ENCODE measurements around the gene POU2F1. TPM values are rescaled to one million over a fixed set of nuclear protein-coding genes. Genes with fewer than 3 reads are reported as not detected.

Gene POU2F1
- total RNA-seq, 1 experiment from 2014 or later: 43.2 TPM

DNA sequence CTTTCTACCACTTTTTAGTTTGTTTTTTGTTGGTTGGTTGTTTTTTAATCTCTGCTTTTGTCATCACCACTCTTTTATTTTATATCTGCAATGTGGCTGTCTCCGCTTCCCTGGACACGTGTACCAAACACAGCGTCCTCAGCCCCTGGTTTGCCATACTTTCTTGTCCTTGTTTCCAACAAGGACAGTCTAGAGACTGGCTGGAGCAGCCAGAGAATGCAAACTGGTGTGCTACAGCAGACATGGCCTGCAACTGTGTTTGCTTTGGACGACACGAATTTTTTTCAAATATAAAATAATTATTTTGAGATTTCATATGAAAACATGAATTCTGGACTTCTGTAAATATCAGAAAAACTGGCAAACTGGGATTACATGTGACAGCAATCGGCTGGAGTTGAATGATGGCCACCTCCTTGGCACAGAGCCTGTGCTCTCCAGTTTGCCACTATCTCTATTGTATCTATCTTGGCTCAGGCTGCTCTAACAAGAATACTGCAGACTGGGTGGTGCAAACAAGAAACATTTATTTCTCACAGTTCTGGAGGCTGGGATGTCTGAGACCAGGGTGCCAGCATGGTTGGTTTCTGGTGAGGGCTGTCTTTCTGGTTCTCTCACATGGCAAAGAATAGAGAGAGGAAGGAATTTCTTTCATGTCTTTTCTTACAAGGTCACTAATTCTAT is 34.6 kb upstream of the POU2F1 start:
- no peak for DNase-seq
- Histone ChIP-seq H3K4me1 (ENCODE audit: low read length) (no peaks in the 10 kb centered on the region), H3K27ac (ENCODE audit: low read length) (no peak overlapping the region), H3K9ac (ENCODE audit: low read length) (no peak overlapping the region), H4K20me1 (ENCODE audit: insufficient read depth, low read depth, low read length) (no peaks in the 10 kb centered on the region), H3K9me2 (replicated peaks; ENCODE audit: insufficient read depth, low read length) (no peaks in the 10 kb centered on the region), H3K4me2 (ENCODE audit: low read depth, low read length, poor library complexity, severe bottlenecking) (no peak overlapping the region), H3K27me3 (ENCODE audit: low read length) (no peaks in the 10 kb centered on the region), H3K36me3 (ENCODE audit: insufficient read depth, low read length) (no peaks in the 10 kb centered on the region), H3K4me3 (ENCODE audit: low read length) (no peak overlapping the region), H3K79me2 (ENCODE audit: low read length) (no peaks in the 10 kb centered on the region), H2AFZ (ENCODE audit: low read length) (no peak overlapping the region), H3K9me3 (ENCODE audit: low read length) (no peaks in the 10 kb centered on the region)

DNA sequence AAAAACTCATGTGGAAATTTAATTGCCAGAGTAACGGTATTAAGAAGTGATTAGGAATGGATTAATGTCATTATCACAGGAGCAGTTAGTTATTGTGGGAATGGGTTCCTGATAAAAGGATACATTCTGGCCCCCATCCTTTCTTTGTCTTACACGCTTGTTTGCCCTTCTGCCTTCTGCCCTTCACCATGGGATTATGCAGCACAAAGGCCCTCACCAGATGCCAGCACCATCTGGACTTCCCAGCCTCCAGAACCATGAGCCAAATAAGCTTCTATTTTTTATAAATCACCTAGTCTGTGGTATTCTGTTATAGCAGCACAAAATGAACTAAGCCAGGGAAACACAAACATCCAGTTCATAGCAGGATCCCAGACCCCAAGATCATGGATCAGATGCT is 33.9 kb upstream of the POU2F1 start:
- DNase-seq: no peak
- Histone ChIP-seq H3K9ac (ENCODE audit: low read length) (no peak overlapping the region), H3K9me3 (ENCODE audit: low read length) (no peaks in the 10 kb centered on the region), H3K27ac (ENCODE audit: low read length) (no peak overlapping the region), H3K4me3 (ENCODE audit: low read length) (no peak overlapping the region), H3K4me1 (ENCODE audit: low read length) (no peaks in the 10 kb centered on the region), H3K9me2 (replicated peaks; ENCODE audit: insufficient read depth, low read length) (no peaks in the 10 kb centered on the region), H4K20me1 (ENCODE audit: insufficient read depth, low read depth, low read length) (no peaks in the 10 kb centered on the region), H2AFZ (ENCODE audit: low read length) (no peak overlapping the region), H3K4me2 (ENCODE audit: low read depth, low read length, poor library complexity, severe bottlenecking) (no peak overlapping the region), H3K36me3 (ENCODE audit: insufficient read depth, low read length) (no peaks in the 10 kb centered on the region), H3K27me3 (ENCODE audit: low read length) (no peaks in the 10 kb centered on the region), H3K79me2 (ENCODE audit: low read length) (no peaks in the 10 kb centered on the region)

DNA sequence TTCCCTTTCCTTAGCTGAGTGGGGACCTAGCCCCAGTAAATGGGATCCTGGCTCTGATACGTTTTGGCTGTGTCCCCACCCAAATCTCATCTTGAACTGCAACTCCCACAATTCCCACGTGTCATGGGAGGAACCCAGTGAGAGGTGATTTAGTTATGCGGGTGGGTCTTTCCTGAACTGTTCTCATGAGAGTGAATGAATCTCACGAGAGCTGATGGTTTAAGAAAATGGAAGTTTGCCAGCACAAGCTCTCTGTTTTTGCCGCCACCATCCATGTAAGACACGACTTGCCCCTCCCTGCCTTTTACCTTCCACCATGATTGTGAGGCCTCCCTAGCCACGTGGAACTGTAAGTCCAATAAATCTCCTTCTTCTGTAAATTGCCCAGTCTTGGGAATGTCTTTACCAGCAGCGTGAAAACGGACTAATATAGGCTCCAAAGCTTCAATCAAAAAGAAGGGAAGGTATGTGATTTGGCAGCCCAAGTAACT is 29.9 kb upstream of the POU2F1 start:
- H3K4me1 ChIP-seq (ENCODE audit: low read length): no peaks in the 10 kb centered on the region
- no peaks in the 10 kb centered on the region for H3K36me3 ChIP-seq (ENCODE audit: insufficient read depth, low read length)
- no peak for DNase-seq
- H2AFZ ChIP-seq (ENCODE audit: low read length): no peak overlapping the region
- H4K20me1 ChIP-seq (ENCODE audit: insufficient read depth, low read depth, low read length): no peaks in the 10 kb centered on the region
- no peak overlapping the region for H3K4me2 ChIP-seq (ENCODE audit: low read depth, low read length, poor library complexity, severe bottlenecking)
- H3K9me2 ChIP-seq (replicated peaks; ENCODE audit: insufficient read depth, low read length): no peaks in the 10 kb centered on the region
- H3K27ac ChIP-seq (ENCODE audit: low read length): no peak overlapping the region
- H3K4me3 ChIP-seq (ENCODE audit: low read length): no peak overlapping the region
- H3K9ac ChIP-seq (ENCODE audit: low read length): no peak overlapping the region
- no peaks in the 10 kb centered on the region for H3K27me3 ChIP-seq (ENCODE audit: low read length)
- no peaks in the 10 kb centered on the region for H3K9me3 ChIP-seq (ENCODE audit: low read length)
- H3K79me2 ChIP-seq (ENCODE audit: low read length): no peaks in the 10 kb centered on the region

GRCh38 chr1:167191958-167192357 is 28.7 kb upstream of the POU2F1 start:
- H3K9ac ChIP-seq (ENCODE audit: low read length): no peak overlapping the region
- H3K36me3 ChIP-seq (ENCODE audit: insufficient read depth, low read length): no peaks in the 10 kb centered on the region
- no peaks in the 10 kb centered on the region for H4K20me1 ChIP-seq (ENCODE audit: insufficient read depth, low read depth, low read length)
- H3K4me2 ChIP-seq (ENCODE audit: low read depth, low read length, poor library complexity, severe bottlenecking): no peak overlapping the region
- no peak overlapping the region for H3K4me3 ChIP-seq (ENCODE audit: low read length)
- H3K9me3 ChIP-seq (ENCODE audit: low read length): no peaks in the 10 kb centered on the region
- no peaks in the 10 kb centered on the region for H3K9me2 ChIP-seq (replicated peaks; ENCODE audit: insufficient read depth, low read length)
- no peak for DNase-seq
- no peaks in the 10 kb centered on the region for H3K4me1 ChIP-seq (ENCODE audit: low read length)
- no peaks in the 10 kb centered on the region for H3K27me3 ChIP-seq (ENCODE audit: low read length)
- H3K79me2 ChIP-seq (ENCODE audit: low read length): no peaks in the 10 kb centered on the region
- H3K27ac ChIP-seq (ENCODE audit: low read length): no peak overlapping the region
- H2AFZ ChIP-seq (ENCODE audit: low read length): no peak overlapping the region

GRCh38 chr1:167194182-167194581 is 26.5 kb upstream of the POU2F1 start:
- Histone ChIP-seq H3K79me2 (ENCODE audit: low read length) (no peaks in the 10 kb centered on the region), H3K27ac (ENCODE audit: low read length) (no peak overlapping the region), H4K20me1 (ENCODE audit: insufficient read depth, low read depth, low read length) (no peaks in the 10 kb centered on the region), H3K9ac (ENCODE audit: low read length) (no peak overlapping the region), H3K4me1 (ENCODE audit: low read length) (peaks cover 4% of the 10 kb centered on the region), H3K4me2 (ENCODE audit: low read depth, low read length, poor library complexity, severe bottlenecking) (no peak overlapping the region), H3K4me3 (ENCODE audit: low read length) (no peak overlapping the region), H2AFZ (ENCODE audit: low read length) (no peak overlapping the region), H3K9me3 (ENCODE audit: low read length) (no peaks in the 10 kb centered on the region), H3K9me2 (replicated peaks; ENCODE audit: insufficient read depth, low read length) (no peaks in the 10 kb centered on the region), H3K36me3 (ENCODE audit: insufficient read depth, low read length) (no peaks in the 10 kb centered on the region), H3K27me3 (ENCODE audit: low read length) (no peaks in the 10 kb centered on the region)
- DNase-seq: no peak

DNA sequence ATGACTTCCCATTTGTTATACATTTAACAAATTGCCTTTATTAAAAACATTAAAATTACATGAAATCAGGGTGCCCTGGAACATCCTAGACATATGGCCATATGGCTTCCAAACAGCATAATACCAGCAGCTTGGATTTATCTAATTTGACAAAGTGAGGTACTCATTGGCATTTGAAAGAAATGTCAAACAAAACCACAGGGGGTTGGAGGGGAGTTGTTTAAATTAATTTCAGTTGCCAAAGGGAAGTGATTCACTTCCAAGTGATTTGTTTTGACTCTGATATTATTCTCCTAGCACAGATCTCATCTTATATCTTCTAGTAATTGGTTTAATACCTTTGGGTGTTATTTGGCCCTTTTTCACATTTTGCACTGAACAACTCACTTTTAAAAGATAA is 24.5 kb upstream of the POU2F1 start:
- Histone ChIP-seq H3K4me3 (ENCODE audit: low read length) (no peak overlapping the region), H2AFZ (ENCODE audit: low read length) (no peak overlapping the region), H4K20me1 (ENCODE audit: insufficient read depth, low read depth, low read length) (no peaks in the 10 kb centered on the region), H3K36me3 (ENCODE audit: insufficient read depth, low read length) (no peaks in the 10 kb centered on the region), H3K9ac (ENCODE audit: low read length) (no peak overlapping the region), H3K9me3 (ENCODE audit: low read length) (no peaks in the 10 kb centered on the region), H3K27me3 (ENCODE audit: low read length) (no peaks in the 10 kb centered on the region), H3K4me2 (ENCODE audit: low read depth, low read length, poor library complexity, severe bottlenecking) (no peak overlapping the region), H3K4me1 (ENCODE audit: low read length) (peaks cover 8% of the 10 kb centered on the region), H3K79me2 (ENCODE audit: low read length) (no peaks in the 10 kb centered on the region), H3K9me2 (replicated peaks; ENCODE audit: insufficient read depth, low read length) (no peaks in the 10 kb centered on the region), H3K27ac (ENCODE audit: low read length) (no peak overlapping the region)
- DNase-seq: no peak

DNA sequence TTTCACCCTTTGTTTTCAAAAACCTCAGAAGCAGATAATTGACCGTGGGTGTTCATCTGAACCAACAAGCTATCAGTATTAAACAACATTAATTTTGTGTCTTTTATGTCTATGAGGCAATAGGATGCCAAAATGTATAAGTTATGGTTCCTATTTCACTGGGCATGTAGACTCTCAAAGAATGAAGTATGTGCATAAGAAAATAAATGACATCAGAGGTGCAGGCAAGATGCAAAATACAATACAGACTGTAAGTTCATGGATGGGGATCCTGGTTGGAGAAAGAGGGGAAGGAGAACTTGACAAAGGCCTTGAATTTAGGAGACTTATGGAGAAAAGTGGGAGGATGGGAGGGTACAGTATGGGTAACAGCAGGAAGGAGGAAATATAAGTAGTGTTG is 23.4 kb upstream of the POU2F1 start:
- no peak overlapping the region for H3K27ac ChIP-seq (ENCODE audit: low read length)
- no peak overlapping the region for H3K4me2 ChIP-seq (ENCODE audit: low read depth, low read length, poor library complexity, severe bottlenecking)
- no peak overlapping the region for H2AFZ ChIP-seq (ENCODE audit: low read length)
- no peaks in the 10 kb centered on the region for H3K27me3 ChIP-seq (ENCODE audit: low read length)
- peaks cover 12% of the 10 kb centered on the region for H3K4me1 ChIP-seq (ENCODE audit: low read length)
- no peak for DNase-seq
- no peaks in the 10 kb centered on the region for H4K20me1 ChIP-seq (ENCODE audit: insufficient read depth, low read depth, low read length)
- H3K9ac ChIP-seq (ENCODE audit: low read length): no peak overlapping the region
- no peak overlapping the region for H3K4me3 ChIP-seq (ENCODE audit: low read length)
- H3K9me2 ChIP-seq (replicated peaks; ENCODE audit: insufficient read depth, low read length): no peaks in the 10 kb centered on the region
- no peaks in the 10 kb centered on the region for H3K9me3 ChIP-seq (ENCODE audit: low read length)
- H3K36me3 ChIP-seq (ENCODE audit: insufficient read depth, low read length): no peaks in the 10 kb centered on the region
- H3K79me2 ChIP-seq (ENCODE audit: low read length): no peaks in the 10 kb centered on the region

DNA sequence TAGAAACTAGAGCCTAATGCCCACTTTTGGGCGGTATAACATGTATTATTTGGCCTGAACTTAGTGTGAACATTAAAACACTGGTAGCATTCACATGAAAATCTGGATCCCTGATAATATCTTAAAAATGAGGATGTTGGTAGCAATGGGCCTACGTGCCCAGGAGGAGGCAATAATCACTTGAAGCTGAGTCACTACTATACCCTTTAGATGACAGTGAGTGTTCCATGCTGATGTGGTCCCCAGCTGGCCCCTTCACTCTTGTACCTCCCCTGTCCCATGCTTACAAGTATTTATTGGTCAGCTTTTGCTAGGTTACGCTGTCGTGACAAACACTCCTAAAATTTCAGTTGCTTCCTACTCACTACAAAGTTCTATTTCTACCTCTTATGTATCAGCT is 23.0 kb upstream of the POU2F1 start:
- Histone ChIP-seq H3K4me2 (ENCODE audit: low read depth, low read length, poor library complexity, severe bottlenecking) (no peak overlapping the region), H3K79me2 (ENCODE audit: low read length) (no peaks in the 10 kb centered on the region), H3K4me3 (ENCODE audit: low read length) (no peak overlapping the region), H3K27ac (ENCODE audit: low read length) (no peak overlapping the region), H3K9me3 (ENCODE audit: low read length) (no peaks in the 10 kb centered on the region), H3K27me3 (ENCODE audit: low read length) (no peaks in the 10 kb centered on the region), H3K4me1 (ENCODE audit: low read length) (peaks cover 17% of the 10 kb centered on the region), H2AFZ (ENCODE audit: low read length) (no peak overlapping the region), H3K36me3 (ENCODE audit: insufficient read depth, low read length) (no peaks in the 10 kb centered on the region), H3K9me2 (replicated peaks; ENCODE audit: insufficient read depth, low read length) (no peaks in the 10 kb centered on the region), H3K9ac (ENCODE audit: low read length) (no peak overlapping the region), H4K20me1 (ENCODE audit: insufficient read depth, low read depth, low read length) (no peaks in the 10 kb centered on the region)
- DNase-seq: no peak

All from Karpas-422 (cell line).